HepG2 (cell line): ENCODE results near the gene KRTAP5-6. TPM values are rescaled to one million over a fixed set of nuclear protein-coding genes. Genes with fewer than 3 reads are reported as not detected.

Experiments used
- CREB1 ChIP-seq, 2 experiments: fragments of 450-650 bp in 1 of 2; IDR thresholded peaks; 2 replicates each; pipeline ENCODE4 v1.6.1; 2016 to 2017; ENCODE audit warnings: control low read depth in 1 of 2, mild to moderate bottlenecking in 1 of 2, missing compliant biosample characterization in 1 of 2, missing genetic modification characterization in 1 of 2
- KLF16 ChIP-seq, 2 experiments: sonication (generic) in 1 of 2; formaldehyde crosslinking in 1 of 2; IDR thresholded peaks; 2 replicates each; pipeline versions ENCODE4 v1.6.1 to v1.8.0; 2016 to 2023; ENCODE audit warnings: missing genetic modification reagents in 2 of 2, missing compliant biosample characterization in 1 of 2
- MAFK ChIP-seq, 2 experiments: IDR thresholded peaks in 1 of 2; conservative IDR thresholded peaks in 1 of 2; 2 replicates each; pipeline ENCODE4 v1.6.1; 2011; ENCODE audit warnings: improper control_type of control experiment in 2 of 2, low read length in 2 of 2
- MYPOP ChIP-seq: sonication (generic); formaldehyde crosslinking; IDR thresholded peaks from 2 replicates; pipeline ENCODE4 v1.8.1; 2023; ENCODE audit warnings: mild to moderate bottlenecking, moderate library complexity, missing genetic modification reagents
- NKX3-1 ChIP-seq: sonication (generic); formaldehyde crosslinking; IDR thresholded peaks from 2 replicates; pipeline ENCODE4 v1.5.0; 2020; ENCODE audit warnings: missing genetic modification reagents
- PITX1 ChIP-seq: sonication (generic); formaldehyde crosslinking; IDR thresholded peaks from 2 replicates; pipeline ENCODE4 v1.5.1; 2020; ENCODE audit warnings: mild to moderate bottlenecking, missing genetic modification reagents
- POGK ChIP-seq: sonication (generic); formaldehyde crosslinking; conservative IDR thresholded peaks from 2 replicates; pipeline ENCODE4 v1.8.0; 2022; ENCODE audit warnings: mild to moderate bottlenecking, moderate library complexity, missing genetic modification reagents
- RBAK ChIP-seq: sonication (generic); formaldehyde crosslinking; IDR thresholded peaks from 2 replicates; pipeline ENCODE4 v1.5.1; 2020; ENCODE audit warnings: mild to moderate bottlenecking, missing genetic modification reagents
- RXRB ChIP-seq: IDR thresholded peaks from 2 replicates; pipeline ENCODE4 v1.6.1; 2016; ENCODE audit warnings: borderline replicate concordance, missing genetic modification reagents, missing compliant biosample characterization
- SALL2 ChIP-seq: sonication (generic); formaldehyde crosslinking; IDR thresholded peaks from 2 replicates; pipeline ENCODE4 v1.8.1; 2023; ENCODE audit warnings: mild to moderate bottlenecking, missing genetic modification reagents, inconsistent platforms
- ZNF10 ChIP-seq: sonication (generic); formaldehyde crosslinking; IDR thresholded peaks from 2 replicates; pipeline ENCODE4 v1.4.0; 2020; ENCODE audit warnings: mild to moderate bottlenecking, low read depth, missing genetic modification reagents, borderline replicate concordance
- ZNF136 ChIP-seq: sonication (generic); formaldehyde crosslinking; IDR thresholded peaks from 2 replicates; pipeline ENCODE4 v1.8.1; 2022; ENCODE audit warnings: low read depth, mild to moderate bottlenecking, moderate library complexity, missing genetic modification reagents
- ZNF225 ChIP-seq: sonication (generic); formaldehyde crosslinking; IDR thresholded peaks from 2 replicates; pipeline ENCODE4 v1.4.0; 2020; ENCODE audit warnings: mild to moderate bottlenecking, missing genetic modification reagents
- ZNF282 ChIP-seq: fragments of 450-650 bp; IDR thresholded peaks from 2 replicates; pipeline ENCODE4 v1.6.1; 2018; ENCODE audit not compliant: partially characterized antibody
- ZNF331 ChIP-seq: sonication (generic); formaldehyde crosslinking; IDR thresholded peaks from 2 replicates; pipeline ENCODE4 v1.4.0; 2020; ENCODE audit warnings: missing genetic modification reagents
- ZNF44 ChIP-seq: sonication (generic); formaldehyde crosslinking; IDR thresholded peaks from 2 replicates; pipeline ENCODE4 v1.5.1; 2020; ENCODE audit warnings: mild to moderate bottlenecking, missing genetic modification reagents
- ZNF710 ChIP-seq: sonication (generic); formaldehyde crosslinking; IDR thresholded peaks from 2 replicates; pipeline ENCODE4 v1.5.0; 2020; ENCODE audit warnings: mild to moderate bottlenecking, missing genetic modification reagents, borderline replicate concordance
- ZNF761 ChIP-seq: sonication (generic); formaldehyde crosslinking; conservative IDR thresholded peaks from 2 replicates; pipeline ENCODE4 v1.4.0; 2020; ENCODE audit warnings: mild to moderate bottlenecking, missing genetic modification reagents
- polyA plus RNA-seq, 8 experiments: library from polyadenylated mRNA; depleted of rRNA in 3 of 8; stranded (reverse) in 7 of 8; unstranded in 1 of 8; fragments of >200 nt; fragmentation: Illumina TruSeq in 4 of 8; extraction: Trizol in 4 of 8; gene quantifications; 2 replicates each; pipeline versions ENCODE4 v1.2.1 to v1.2.3, GENCODE V29; 2011 to 2016; ENCODE audit warnings: low read depth in 4 of 8, missing spikeins in 1 of 8, mixed read lengths in 1 of 8; ENCODE audit not compliant: insufficient read depth in 1 of 8
- total RNA-seq, 5 experiments: library from RNA; depleted of rRNA; stranded (reverse); fragments of >200 nt; fragmentation: Illumina TruSeq; extraction: Trizol; gene quantifications; 2 replicates each; pipeline ENCODE4 v1.2.3, GENCODE V29; 2016; ENCODE audit warnings: low read depth in 1 of 5
- TF ChIP-seq, protein P1 (sequence below): IDR thresholded peaks from 2 replicates; pipeline ENCODE4 v1.6.1; 2016; ENCODE audit warnings: missing compliant biosample characterization, missing genetic modification reagents, borderline replicate concordance
- TF ChIP-seq, protein P2 (sequence below): IDR thresholded peaks from 2 replicates; pipeline ENCODE4 v1.6.1; 2012; ENCODE audit warnings: low read depth, low read length, improper control_type of control experiment

The KRTAP5-6 gene
- total and polyA plus RNA-seq, 2 of the 13 experiments (the other 11 are each of a cell fraction or from before 2014, with no cell fraction given): not detected

DNA sequence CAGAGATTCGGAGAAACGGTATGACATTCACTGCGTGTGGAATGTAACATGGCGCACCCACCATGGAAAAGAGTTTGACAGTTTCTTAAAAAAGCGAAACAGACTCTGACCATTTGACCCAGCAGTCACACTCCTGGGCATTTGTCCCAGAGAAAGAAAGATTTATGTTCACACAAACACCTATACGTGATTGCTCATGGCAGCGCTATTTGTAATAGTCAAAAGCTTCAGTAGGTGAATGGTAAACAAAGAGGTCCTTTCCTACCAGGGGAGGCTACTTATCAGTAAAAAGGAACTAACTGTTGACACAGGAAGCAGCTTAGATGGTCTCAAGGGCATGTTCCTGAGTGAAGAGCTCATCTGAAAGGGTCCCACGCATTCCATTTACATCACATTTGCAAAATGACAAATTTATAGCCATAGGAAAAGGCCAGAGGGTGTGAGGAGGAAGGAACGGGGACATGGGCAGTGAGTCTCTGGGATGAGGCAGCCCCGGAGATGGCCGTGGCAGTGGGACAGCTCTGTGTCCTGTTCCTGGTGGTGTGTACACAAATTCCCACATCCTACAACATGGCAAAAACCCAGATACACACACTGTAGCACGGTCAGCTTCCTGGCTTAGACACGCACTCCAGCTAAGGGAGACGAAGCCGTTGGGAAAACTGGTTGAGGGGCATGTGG lies 14.6 kb upstream of the KRTAP5-6 start (continued):
- TF ChIP-seq, protein P1, sequence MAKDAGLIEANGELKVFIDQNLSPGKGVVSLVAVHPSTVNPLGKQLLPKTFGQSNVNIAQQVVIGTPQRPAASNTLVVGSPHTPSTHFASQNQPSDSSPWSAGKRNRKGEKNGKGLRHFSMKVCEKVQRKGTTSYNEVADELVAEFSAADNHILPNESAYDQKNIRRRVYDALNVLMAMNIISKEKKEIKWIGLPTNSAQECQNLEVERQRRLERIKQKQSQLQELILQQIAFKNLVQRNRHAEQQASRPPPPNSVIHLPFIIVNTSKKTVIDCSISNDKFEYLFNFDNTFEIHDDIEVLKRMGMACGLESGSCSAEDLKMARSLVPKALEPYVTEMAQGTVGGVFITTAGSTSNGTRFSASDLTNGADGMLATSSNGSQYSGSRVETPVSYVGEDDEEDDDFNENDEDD: peak; percentile 15; the same call in 1 of the 2 replicates
- TF ChIP-seq MAFK (conservative IDR thresholded peaks at IDR 0.05 in 1 of 2, IDR thresholded peaks at IDR 0.05 in 1 of 2; ENCODE audit: low read length in 2 of 2) (no peak), ZNF710 (CRISPR knock-in tag) (peak; percentile 80), ZNF44 (CRISPR knock-in tag) (0 out of 2 replicates have a peak, but pooled peaks have one; percentile 73), SALL2 (no peak), PITX1 (CRISPR knock-in tag) (0 out of 2 replicates have a peak, but pooled peaks have one; percentile 52), CREB1 (IDR thresholded peaks at IDR 0.05) (no peak), CREB1 (CRISPR knock-in tag; IDR thresholded peaks at IDR 0.05) (peak; percentile 69), POGK (CRISPR knock-in tag) (0 out of 2 replicates have a peak, but pooled peaks have one; percentile 21), ZNF136 (CRISPR knock-in tag) (0 out of 2 replicates have a peak, but pooled peaks have one; percentile 37), MYPOP (CRISPR knock-in tag) (0 out of 2 replicates have a peak, but pooled peaks have one; percentile 25), ZNF282 (no peak), NKX3-1 (CRISPR knock-in tag) (no peak), KLF16 (CRISPR knock-in tag; IDR thresholded peaks at IDR 0.05) (0 out of 4 replicates have a peak, but pooled peaks of 1 of the 2 experiments have one; percentile 23), ZNF10 (no peak), RXRB (CRISPR knock-in tag) (peak; percentile 92), RBAK (CRISPR knock-in tag) (peak; percentile 79; the same call in 1 of the 2 replicates), ZNF761 (CRISPR knock-in tag) (no peak), ZNF225 (no peak), ZNF331 (peak; percentile 58)
- TF ChIP-seq, protein P2, sequence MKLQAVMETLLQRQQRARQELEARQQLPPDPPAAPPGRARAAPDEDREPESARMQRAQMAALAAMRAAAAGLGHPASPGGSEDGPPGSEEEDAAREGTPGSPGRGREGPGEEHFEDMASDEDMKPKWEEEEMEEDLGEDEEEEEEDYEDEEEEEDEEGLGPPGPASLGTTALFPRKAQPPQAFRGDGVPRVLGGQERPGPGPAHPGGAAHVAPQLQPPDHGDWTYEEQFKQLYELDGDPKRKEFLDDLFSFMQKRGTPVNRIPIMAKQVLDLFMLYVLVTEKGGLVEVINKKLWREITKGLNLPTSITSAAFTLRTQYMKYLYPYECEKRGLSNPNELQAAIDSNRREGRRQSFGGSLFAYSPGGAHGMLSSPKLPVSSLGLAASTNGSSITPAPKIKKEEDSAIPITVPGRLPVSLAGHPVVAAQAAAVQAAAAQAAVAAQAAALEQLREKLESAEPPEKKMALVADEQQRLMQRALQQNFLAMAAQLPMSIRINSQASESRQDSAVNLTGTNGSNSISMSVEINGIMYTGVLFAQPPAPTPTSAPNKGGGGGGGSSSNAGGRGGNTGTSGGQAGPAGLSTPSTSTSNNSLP: no peak
